GM18873 (cell line): ENCODE measurements around the gene TMLHE.
"Not testable (repeated sequence)": the region's sequence is repeated elsewhere in the genome, so short reads cannot be mapped to it uniquely, and the experiment has no call there.

Source experiments
- ATAC-seq: cut with Tn5 transposase; IDR thresholded peaks from one replicate; pipeline ENCODE4 v1.9.1; 2021; ENCODE audit warnings: mild to moderate bottlenecking, moderate library complexity, moderate number of reproducible peaks; ENCODE audit not compliant: unreplicated experiment, low FRiP score

TMLHE gene

DNA sequence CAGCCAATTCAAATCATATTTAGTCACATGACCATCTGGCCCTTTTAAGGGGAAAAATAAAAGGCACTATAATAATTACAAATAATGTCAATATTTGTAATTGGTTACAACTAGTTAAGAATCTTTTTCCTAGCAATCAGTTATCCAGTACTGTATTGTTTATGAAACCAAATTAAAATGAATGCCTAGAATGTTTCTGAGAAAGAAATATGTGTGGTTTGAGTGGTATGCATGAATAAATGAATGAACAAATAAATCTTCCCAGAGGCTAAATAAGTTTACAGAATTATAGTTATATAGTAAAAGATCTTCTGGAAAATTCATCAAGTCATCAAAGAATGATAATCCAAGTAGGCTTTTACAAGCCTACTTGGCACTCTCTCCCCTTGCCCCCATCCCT, 98.5 kb downstream of the TMLHE start:
- no peak for ATAC-seq

DNA sequence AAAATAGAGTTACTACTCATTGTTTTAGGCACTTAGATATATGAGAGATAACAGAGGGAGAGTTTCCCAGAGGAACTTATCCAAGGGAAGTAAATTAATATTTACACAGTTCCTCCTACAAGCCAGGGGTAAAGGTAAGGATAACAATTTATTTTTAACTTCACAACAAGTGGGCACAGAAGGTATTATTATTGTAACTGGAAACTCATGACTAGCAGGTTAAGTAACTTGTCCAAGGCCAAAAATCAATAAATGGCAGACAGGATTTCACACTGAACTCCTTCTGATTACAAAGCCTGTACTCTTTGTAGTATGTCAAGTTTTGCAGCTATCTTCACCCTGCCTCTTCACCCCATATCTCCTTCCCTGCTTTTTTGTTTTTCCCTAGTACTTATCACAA, 107.5 kb downstream of the TMLHE start:
- no peak for ATAC-seq

DNA sequence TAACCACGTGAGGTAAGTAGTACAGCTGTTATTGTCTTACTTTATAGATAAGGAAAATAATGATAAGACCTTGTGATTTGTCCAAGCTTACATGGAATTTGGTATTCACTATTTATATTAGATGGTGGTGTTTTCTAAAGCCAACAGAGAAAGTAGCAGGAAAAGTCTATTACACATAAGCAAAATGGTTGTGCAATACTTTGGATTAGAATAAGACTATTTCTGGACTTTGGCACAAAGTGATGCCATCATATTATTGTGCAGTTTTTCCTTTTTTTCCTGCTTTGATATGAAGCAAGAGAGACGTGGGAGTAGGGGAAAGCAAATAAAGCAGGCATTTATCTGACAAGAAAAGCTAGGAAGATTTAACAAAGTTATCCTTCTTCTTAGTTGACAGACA, 117.6 kb downstream of the TMLHE start:
- ATAC-seq = not testable (repeated sequence)

DNA sequence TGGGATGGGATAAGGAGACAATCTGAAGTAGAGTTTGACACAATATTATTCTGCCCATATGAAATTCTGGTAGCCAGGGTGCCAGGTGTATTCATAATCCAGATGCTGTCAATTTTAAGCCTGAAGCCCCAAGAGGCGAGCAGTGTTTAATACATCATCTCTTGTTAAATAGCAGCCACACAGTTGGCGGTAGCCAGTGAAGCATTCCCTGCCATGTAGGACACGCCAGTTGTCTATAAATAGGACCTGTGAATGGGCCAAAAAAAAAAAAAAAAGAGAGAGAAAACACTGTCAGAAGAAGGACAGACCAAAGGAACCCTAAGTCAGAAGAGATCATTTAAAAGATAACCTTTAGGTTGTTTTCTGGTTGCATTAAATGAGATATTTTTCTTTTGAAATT, 121.3 kb downstream of the TMLHE start:
- not testable (repeated sequence) for ATAC-seq

DNA sequence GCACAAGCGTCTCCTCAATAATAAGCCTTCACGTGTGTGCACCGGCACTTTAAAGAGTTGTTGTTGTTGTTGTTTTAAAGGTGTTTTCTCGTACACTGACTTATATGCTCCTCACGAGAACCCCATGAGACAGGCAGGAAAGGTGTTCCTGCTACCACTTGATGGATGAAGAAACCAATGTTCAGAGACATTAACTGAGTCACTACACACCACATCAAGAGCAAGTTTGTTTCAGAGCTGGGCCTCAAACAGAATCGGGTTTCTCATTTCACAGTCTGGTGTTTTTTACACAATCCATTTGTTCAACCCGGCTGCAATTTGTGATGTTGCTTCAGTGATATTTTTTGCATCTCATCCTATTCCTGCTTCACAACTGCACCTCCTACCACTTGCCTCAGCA, 135.6 kb downstream of the TMLHE start:
- ATAC-seq = not testable (repeated sequence)

DNA sequence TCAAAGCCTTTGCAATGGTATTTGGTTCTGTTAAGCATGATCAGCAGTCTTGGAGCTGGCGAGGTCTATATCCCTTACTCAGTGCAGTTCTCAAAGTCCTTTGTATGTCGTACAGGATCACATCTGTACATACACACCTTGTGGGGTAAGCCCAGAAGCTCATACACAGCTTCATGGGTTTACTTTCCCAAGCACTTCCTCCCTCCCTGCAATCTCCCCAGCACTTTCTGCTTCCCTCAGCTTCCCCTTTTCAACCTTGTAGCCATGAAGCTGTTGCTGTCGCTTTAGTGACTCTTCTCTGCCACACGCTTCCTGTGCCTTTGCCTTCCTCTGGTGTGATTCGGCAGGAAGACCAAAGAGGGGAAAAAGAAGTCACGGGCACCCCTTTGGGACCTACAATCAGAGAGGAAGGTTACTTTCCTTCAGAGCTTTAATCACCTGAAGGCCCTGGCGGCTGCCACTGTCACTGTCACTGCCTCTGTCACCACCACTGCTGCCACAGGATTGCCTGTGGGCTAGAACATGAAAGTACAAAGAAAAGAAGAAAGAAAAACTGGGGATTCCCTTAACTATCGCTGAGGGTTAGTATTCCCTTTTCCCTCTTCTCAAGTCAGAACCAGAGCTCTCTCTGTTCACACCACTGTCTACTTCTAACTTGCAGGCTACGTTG, 146.3 kb downstream of the TMLHE start:
- not testable (repeated sequence) for ATAC-seq

DNA sequence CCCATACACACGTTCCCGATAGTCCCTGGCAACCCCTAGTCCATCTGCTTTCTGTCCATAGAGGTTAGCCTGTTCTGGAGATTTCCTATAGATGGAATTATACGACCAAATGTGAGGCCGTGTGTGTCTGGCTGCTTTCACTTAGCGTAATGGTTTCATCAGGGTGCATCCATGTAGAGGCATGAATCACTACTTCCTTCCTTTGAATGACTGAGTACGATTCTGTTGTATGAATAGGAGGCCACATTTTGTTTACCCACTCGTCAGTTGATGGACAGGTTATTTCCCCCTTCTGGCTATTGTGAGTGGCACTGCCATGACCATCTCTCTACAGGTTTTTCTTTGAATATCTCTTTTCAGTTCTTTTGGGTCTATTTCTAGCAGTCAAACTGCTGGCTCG, 152.3 kb downstream of the TMLHE start:
- ATAC-seq = not testable (repeated sequence)

DNA sequence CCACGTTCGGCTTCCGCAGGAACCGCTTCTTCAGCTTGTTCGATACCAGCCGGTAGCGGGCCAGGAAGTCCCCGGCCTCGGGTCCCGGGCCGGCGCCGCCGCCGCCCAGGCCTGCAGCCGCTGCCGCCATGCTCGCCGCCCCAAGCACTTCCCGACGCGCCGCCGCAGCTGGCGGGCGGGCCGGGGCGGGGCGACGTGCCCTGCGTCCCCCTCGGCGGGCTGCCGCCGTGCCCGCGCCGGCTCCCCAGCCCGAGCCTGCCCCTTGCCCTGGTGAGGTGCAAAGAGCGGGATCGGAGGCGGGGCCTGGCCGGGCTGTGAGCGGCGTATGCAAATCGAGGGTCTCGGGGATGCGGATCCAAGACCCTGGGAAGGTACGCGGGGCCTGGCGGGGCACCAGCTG, 154.3 kb downstream of the TMLHE start, which contains the start of gene F8A3:
Gene F8A3 (minus strand): TSS at position 150 of the 400 bp plus-strand sequence. CDS start 20 bp downstream, at position 130.
- ATAC-seq = peak; percentile 64

DNA sequence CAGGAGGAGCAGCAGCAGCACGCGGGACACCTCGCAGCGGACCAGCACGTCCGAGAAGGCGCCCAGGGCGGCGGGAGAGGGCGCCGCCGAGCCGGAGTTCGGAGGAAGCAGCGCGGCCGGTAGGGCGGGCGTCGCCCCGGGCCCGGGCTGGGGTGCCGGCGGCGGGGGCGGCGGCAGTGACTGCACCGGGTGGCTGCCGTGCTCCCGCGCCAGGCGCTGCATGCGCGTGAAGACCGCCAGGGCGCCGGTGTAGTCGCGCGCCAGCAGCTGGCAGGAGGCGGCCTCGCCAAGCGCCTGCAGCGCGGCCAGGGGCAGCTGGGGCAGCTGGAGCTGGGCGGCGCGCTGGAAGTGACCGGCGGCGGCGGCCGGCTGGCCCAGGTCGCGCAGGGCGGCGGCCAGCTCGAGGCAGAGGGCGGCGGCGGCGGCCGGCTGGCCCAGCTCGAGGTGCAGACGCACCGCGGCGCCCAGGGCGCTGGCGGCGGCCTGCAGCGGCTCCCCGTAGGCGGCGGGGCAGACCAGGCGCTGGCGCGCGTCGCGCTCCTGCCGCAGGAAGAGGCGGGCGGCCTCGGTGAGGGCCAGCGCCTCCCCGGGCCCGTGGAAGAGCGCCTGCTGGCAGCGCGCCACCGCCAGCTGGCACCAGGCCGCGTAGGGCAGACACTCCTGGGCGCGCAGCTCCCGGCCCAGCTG, 154.8 kb downstream of the TMLHE start:
- ATAC-seq = peak; percentile 45

DNA sequence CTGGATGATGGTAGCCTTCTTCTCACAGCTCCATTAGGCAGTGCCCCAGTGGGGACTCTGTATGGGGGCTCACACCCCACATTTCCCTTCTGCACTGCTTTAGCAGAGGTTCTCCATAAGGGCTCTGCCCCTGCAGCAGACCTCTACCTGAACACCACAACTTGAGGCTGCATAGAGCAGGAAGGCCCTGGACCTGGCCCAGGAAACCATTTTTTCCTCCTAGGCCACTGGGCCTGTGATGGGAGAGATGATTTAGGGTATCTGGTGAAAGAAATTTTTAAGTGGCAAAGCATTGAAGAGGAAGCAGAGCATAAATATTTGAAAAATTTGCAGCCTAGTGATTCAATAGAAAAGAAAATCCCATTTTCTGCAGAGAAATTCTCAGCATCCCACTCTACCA, 171.7 kb downstream of the TMLHE start:
- no peak for ATAC-seq
